Central memory CD8-positive, alpha-beta T cell (primary cell): Measurements from ENCODE around the gene SPA17.
A peak's percentile ranks its signal among the peaks of the same experiment; 100 is the strongest.

Experiments used
- ATAC-seq: fragments of 150-1000 bp; cut with Tn5 transposase; replicated peaks from 2 replicates; pipeline ENCODE4 v1.10.0; 2022; ENCODE audit warnings: mild to moderate bottlenecking, moderate FRiP score, moderate number of reproducible peaks; ENCODE audit not compliant: poor library complexity, severe bottlenecking; ENCODE audit errors: extremely low read depth
- DNase-seq, 2 donors: peaks; one replicate each; pipeline ENCODE4 v3.0.0; 2021; ENCODE audit warnings: low spot score in 2 of 2
- H3K27ac Mint-ChIP-seq: one replicate; pipeline ENCODE4 v1.8.0; 2022; ENCODE audit warnings: low read depth, mild to moderate bottlenecking, moderate library complexity, mixed read lengths
- H3K27me3 Mint-ChIP-seq: one replicate; pipeline ENCODE4 v1.8.0; 2022; ENCODE audit warnings: mixed read lengths
- H3K36me3 Mint-ChIP-seq: one replicate; pipeline ENCODE4 v1.8.0; 2022; ENCODE audit warnings: mild to moderate bottlenecking, moderate library complexity, mixed read lengths; ENCODE audit not compliant: insufficient read depth
- H3K4me1 Mint-ChIP-seq: one replicate; pipeline ENCODE4 v1.8.0; 2022; ENCODE audit warnings: mixed read lengths
- H3K4me3 Mint-ChIP-seq: one replicate; pipeline ENCODE4 v1.8.0; 2022; ENCODE audit warnings: mild to moderate bottlenecking, moderate library complexity, mixed read lengths
- H3K9me3 Mint-ChIP-seq: one replicate; pipeline ENCODE4 v1.8.0; 2022; ENCODE audit warnings: mixed read lengths

SPA17 gene

GRCh38 chr11:124673333-124674167 is at the start of gene SPA17, which contains the start of gene SIAE:
SPA17 (plus strand) TSS chr11:124673904; CDS start chr11:124675265, 1,361 bp downstream.
SIAE (minus strand) TSS chr11:124673739; CDS start chr11:124673708, 31 bp downstream.
- no peaks in the 10 kb centered on the region for H3K9me3 Mint-ChIP-seq
- DNase-seq (peak; percentile 57 to 84), ATAC-seq (peak; percentile 92)
- no peaks in the 10 kb centered on the region for H3K27me3 Mint-ChIP-seq
- peak within 1 kb of the TSS; percentile 78 for H3K4me3 Mint-ChIP-seq
- peak within 1 kb of the TSS; percentile 98 for H3K27ac Mint-ChIP-seq
- peaks cover 19% of the 10 kb centered on the region for H3K36me3 Mint-ChIP-seq
- peaks cover 21% of the 10 kb centered on the region for H3K4me1 Mint-ChIP-seq

GRCh38 chr11:124625504-124626168 is 48.1 kb upstream of the SPA17 start:
- no peak for ATAC-seq
- Mint-ChIP-seq H3K9me3 (no peaks in the 10 kb centered on the region), H3K27ac (peak overlapping the region; percentile 5), H3K4me3 (no peak overlapping the region), H3K36me3 (peaks cover 27% of the 10 kb centered on the region), H3K4me1 (peaks cover 43% of the 10 kb centered on the region), H3K27me3 (no peaks in the 10 kb centered on the region)
- no peak for DNase-seq

GRCh38 chr11:124627546-124627945 is 46.2 kb upstream of the SPA17 start:
- Mint-ChIP-seq H3K27me3 (no peaks in the 10 kb centered on the region), H3K36me3 (peaks cover 42% of the 10 kb centered on the region), H3K9me3 (no peaks in the 10 kb centered on the region), H3K4me3 (no peak overlapping the region), H3K27ac (no peak overlapping the region), H3K4me1 (peaks cover 44% of the 10 kb centered on the region)
- no peak for ATAC-seq
- DNase-seq = no peak

DNA sequence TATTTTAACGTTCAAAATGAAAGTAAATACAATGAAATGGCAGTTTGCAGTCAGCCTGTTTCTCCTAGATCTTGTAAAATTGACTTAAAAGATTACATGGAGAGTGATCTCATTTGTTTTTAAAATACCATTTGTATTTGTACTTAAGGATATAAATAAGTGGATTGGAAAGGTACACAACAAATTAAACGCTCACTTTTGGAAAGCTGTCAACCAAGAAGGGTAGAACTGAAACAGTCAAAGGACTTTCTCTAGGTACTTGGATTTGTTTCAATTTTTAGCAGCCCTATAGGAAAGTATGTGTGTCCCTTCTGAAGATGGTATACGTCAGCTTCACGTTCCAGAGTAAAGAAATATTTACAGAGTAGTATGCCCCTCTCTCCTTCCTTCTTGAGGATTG is 43.7 kb upstream of the SPA17 start:
- no peaks in the 10 kb centered on the region for H3K27me3 Mint-ChIP-seq
- peaks cover 27% of the 10 kb centered on the region for H3K4me1 Mint-ChIP-seq
- ATAC-seq = no peak
- H3K27ac Mint-ChIP-seq = no peak overlapping the region
- H3K4me3 Mint-ChIP-seq = no peak overlapping the region
- peaks cover 48% of the 10 kb centered on the region for H3K36me3 Mint-ChIP-seq
- no peaks in the 10 kb centered on the region for H3K9me3 Mint-ChIP-seq
- no peak for DNase-seq

DNA sequence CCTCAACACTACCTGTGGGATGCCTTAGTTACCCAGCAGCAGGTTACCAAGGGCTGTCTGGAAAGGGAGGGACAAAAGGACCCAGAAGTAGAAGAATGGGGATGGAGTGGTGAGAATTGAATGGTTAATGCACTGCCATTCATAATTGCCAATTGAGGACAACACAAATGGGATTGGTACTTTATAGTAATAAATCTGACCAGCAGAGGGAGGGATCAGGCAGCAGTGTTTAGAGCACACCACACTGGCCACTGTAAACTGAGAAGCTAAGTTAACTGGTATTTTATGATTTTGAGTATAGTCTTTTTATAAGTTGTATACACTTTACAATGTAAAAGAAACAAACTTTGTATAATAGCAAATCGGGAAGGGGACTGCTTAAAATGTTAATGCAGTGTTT is 40.3 kb upstream of the SPA17 start:
- peak overlapping the region; percentile 8 for H3K27ac Mint-ChIP-seq
- DNase-seq = no peak

DNA sequence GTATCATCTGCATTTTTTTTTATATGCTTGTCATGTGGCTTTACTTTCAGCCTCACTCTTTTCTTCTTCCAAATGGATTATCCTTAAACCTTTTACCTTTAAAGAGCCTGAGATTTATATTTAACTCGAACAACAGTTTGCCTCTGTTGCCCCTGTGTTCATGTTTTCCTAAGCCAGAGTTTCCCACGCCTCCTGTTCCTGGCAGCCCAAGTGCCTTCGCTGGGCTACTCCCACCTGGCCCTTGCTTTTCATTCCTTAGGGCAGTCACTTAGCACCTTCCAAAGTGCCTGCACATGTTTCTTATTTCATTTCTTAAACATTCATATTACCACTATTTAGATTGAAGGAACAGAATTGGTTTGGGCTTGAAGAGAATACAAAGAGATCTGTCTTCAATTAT is 37.8 kb upstream of the SPA17 start:
- H3K4me1 Mint-ChIP-seq = peaks cover 10% of the 10 kb centered on the region
- H3K36me3 Mint-ChIP-seq = peaks cover 40% of the 10 kb centered on the region
- DNase-seq (no peak), ATAC-seq (no peak)
- H3K27ac Mint-ChIP-seq = peak overlapping the region; percentile 36
- no peaks in the 10 kb centered on the region for H3K27me3 Mint-ChIP-seq
- no peaks in the 10 kb centered on the region for H3K9me3 Mint-ChIP-seq
- H3K4me3 Mint-ChIP-seq = no peak overlapping the region

More for the DNA sequence above, 40.3 kb upstream of the SPA17 start:
- no peak for ATAC-seq
- no peak overlapping the region for H3K4me3 Mint-ChIP-seq
- H3K36me3 Mint-ChIP-seq = peaks cover 50% of the 10 kb centered on the region
- peaks cover 10% of the 10 kb centered on the region for H3K4me1 Mint-ChIP-seq
- H3K27me3 Mint-ChIP-seq = no peaks in the 10 kb centered on the region
- H3K9me3 Mint-ChIP-seq = no peaks in the 10 kb centered on the region

- DNase-seq (no peak), ATAC-seq (no peak)
- Mint-ChIP-seq H3K36me3 (peaks cover 19% of the 10 kb centered on the region), H3K4me1 (no peaks in the 10 kb centered on the region), H3K27me3 (no peaks in the 10 kb centered on the region), H3K27ac (no peak overlapping the region), H3K4me3 (no peak overlapping the region), H3K9me3 (no peaks in the 10 kb centered on the region)
Measured at GRCh38 chr11:124638500-124638899, 35.2 kb upstream of the SPA17 start.

DNA sequence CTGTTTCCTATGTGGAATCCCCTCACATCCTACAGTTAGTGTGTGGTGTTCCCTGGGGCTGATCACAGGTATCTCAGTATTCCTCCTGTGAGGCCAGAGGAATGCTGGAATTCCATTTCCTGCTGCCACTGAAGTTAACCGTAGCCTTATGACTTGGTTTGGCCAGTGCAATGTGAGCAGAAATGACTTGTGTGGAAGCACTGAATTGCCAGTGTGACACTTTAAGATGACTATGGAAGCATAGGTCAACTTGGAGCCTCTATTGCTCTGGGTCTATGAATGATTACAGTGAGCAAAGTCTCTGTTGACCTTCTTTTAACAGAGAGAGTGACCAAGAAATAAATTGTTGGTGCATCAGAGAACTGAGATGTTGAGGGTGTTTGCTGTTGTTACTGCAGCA is 34.5 kb upstream of the SPA17 start:
- Mint-ChIP-seq H3K4me3 (no peak overlapping the region), H3K27ac (no peak overlapping the region), H3K36me3 (peaks cover 12% of the 10 kb centered on the region), H3K9me3 (no peaks in the 10 kb centered on the region), H3K4me1 (no peaks in the 10 kb centered on the region), H3K27me3 (no peaks in the 10 kb centered on the region)
- ATAC-seq = no peak
- DNase-seq = no peak

DNA sequence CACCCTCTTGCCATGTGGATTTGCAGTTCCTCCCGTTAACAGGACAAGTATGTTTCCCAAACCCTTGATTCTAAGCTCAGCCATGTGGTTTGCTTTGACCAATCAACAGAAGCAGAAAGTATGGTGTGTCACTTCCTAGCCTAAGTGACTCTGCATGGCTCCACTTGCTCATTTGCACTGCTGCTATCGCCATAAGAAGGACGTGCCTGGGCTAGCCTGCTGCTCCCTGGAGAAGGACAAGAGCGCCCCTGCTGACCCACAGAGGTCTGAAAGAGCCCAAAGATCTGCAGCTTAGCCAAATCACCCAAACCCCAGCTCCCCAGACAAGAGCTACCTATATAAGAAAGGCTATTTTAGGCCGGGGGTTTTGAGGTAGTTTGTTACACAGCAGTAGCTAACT is 33.0 kb upstream of the SPA17 start:
- no peaks in the 10 kb centered on the region for H3K4me1 Mint-ChIP-seq
- no peak for DNase-seq
- no peak overlapping the region for H3K4me3 Mint-ChIP-seq
- H3K36me3 Mint-ChIP-seq = peaks cover 8% of the 10 kb centered on the region
- H3K9me3 Mint-ChIP-seq = no peaks in the 10 kb centered on the region
- no peaks in the 10 kb centered on the region for H3K27me3 Mint-ChIP-seq
- no peak overlapping the region for H3K27ac Mint-ChIP-seq
- no peak for ATAC-seq

- no peak for ATAC-seq
- no peak for DNase-seq
- no peaks in the 10 kb centered on the region for H3K27me3 Mint-ChIP-seq
- no peaks in the 10 kb centered on the region for H3K4me1 Mint-ChIP-seq
- no peaks in the 10 kb centered on the region for H3K9me3 Mint-ChIP-seq
- H3K27ac Mint-ChIP-seq = no peak overlapping the region
- H3K36me3 Mint-ChIP-seq = peaks cover 1% of the 10 kb centered on the region
- no peak overlapping the region for H3K4me3 Mint-ChIP-seq
Measured at GRCh38 chr11:124642628-124643027, 31.1 kb upstream of the SPA17 start.

- ATAC-seq = no peak
- Mint-ChIP-seq H3K4me3 (no peak overlapping the region), H3K27ac (no peak overlapping the region), H3K9me3 (no peaks in the 10 kb centered on the region), H3K36me3 (peaks cover 1% of the 10 kb centered on the region), H3K4me1 (no peaks in the 10 kb centered on the region), H3K27me3 (no peaks in the 10 kb centered on the region)
- DNase-seq = no peak
Measured at GRCh38 chr11:124643042-124643604, 30.6 kb upstream of the SPA17 start.

- no peak overlapping the region for H3K4me3 Mint-ChIP-seq
- no peak for DNase-seq
- H3K27me3 Mint-ChIP-seq = no peaks in the 10 kb centered on the region
- no peak for ATAC-seq
- H3K9me3 Mint-ChIP-seq = no peaks in the 10 kb centered on the region
- peaks cover 1% of the 10 kb centered on the region for H3K36me3 Mint-ChIP-seq
- H3K27ac Mint-ChIP-seq = no peak overlapping the region
- H3K4me1 Mint-ChIP-seq = no peaks in the 10 kb centered on the region
Measured at GRCh38 chr11:124643605-124644425, 29.9 kb upstream of the SPA17 start.
